ENCODE measurements around the gene ERC2. TPM values are rescaled to one million over a fixed set of nuclear protein-coding genes. Genes with fewer than 3 reads are reported as not detected.

ERC2 gene
- total and polyA plus RNA-seq, 2 of the 8 experiments (the other 6 are each of a cell fraction or from before 2014, with no cell fraction given): 16.4 to 22.8 TPM

DNA sequence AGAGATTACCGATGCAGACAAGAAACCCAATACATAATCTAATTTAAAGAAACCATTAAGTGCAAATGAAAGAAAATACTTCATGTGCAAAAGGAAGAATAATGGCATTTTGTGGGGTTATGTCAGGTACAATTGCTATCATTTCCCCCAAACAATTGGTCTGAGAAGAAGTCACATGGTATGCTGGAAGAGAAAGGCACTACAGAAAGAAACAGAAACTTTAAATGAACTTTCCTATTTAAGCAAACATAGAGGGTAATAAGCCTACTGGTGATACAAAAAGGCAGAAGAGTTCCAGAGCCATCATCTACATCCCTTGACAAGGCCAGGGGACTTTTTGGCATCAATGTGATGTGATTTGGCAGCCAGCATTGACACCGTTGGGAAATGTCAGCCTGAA lies 678.8 kb downstream of the ERC2 start (continued):
- no peak for TF ChIP-seq TAF1 (IDR thresholded peaks at IDR 0.05; ENCODE audit: low read depth, low read length)

- Histone ChIP-seq H3K4me2 (ENCODE audit: insufficient read depth in 1 of 2, low read depth in 2 of 2, low read length in 2 of 2) (no peak overlapping the region), H3K4me3 (ENCODE audit: extremely low read depth in 1 of 4, insufficient read depth in 2 of 4, low read depth in 3 of 4, low read length in 4 of 4) (no peak overlapping the region), H3K27me3 (replicated peaks in 1 of 4; ENCODE audit: control insufficient read depth in 3 of 4, extremely low read depth in 1 of 4, insufficient read depth in 3 of 4, low read length in 3 of 4) (no peaks in the 10 kb centered on the region), H4K91ac (replicated peaks; ENCODE audit: insufficient read length, low read length) (no peak overlapping the region), H3K4me1 (replicated peaks in 1 of 4; ENCODE audit: control insufficient read depth in 3 of 4, insufficient read depth in 4 of 4, low read length in 3 of 4) (no peaks in the 10 kb centered on the region), H4K20me1 (replicated peaks in 1 of 2; ENCODE audit: control insufficient read depth in 1 of 2, insufficient read depth in 2 of 2, low read length in 2 of 2) (no peaks in the 10 kb centered on the region), H3K9ac (replicated peaks in 1 of 4; ENCODE audit: extremely low read depth in 1 of 4, low read depth in 3 of 4, low read length in 3 of 4) (no peak overlapping the region), H3K79me1 (ENCODE audit: low read depth, low read length) (no peaks in the 10 kb centered on the region), H3K18ac (ENCODE audit: extremely low read depth, low read length) (no peak overlapping the region), H3K27ac (ENCODE audit: low read depth, low read length) (no peak overlapping the region), H2BK5ac (ENCODE audit: low read depth, low read length) (no peak overlapping the region), H3K4ac (replicated peaks; ENCODE audit: insufficient read length, low read depth, low read length) (no peak overlapping the region), H2AFZ (ENCODE audit: low read length) (no peak overlapping the region), H3K56ac (replicated peaks; ENCODE audit: insufficient read length, low read depth, low read length) (no peak overlapping the region), H3K23ac (ENCODE audit: insufficient read length) (no peak overlapping the region), H3K36me3 (ENCODE audit: control insufficient read depth in 2 of 4, insufficient read depth in 4 of 4, low read length in 3 of 4) (no peaks in the 10 kb centered on the region), H4K8ac (ENCODE audit: extremely low read depth, insufficient read depth, low read length) (no peak overlapping the region), H3K79me2 (ENCODE audit: control insufficient read depth in 1 of 2, insufficient read depth in 2 of 2, low read length in 2 of 2) (no peaks in the 10 kb centered on the region), H2BK120ac (replicated peaks; ENCODE audit: low read depth, low read length) (no peak overlapping the region), H2BK20ac (ENCODE audit: low read length) (no peak overlapping the region), H3K14ac (ENCODE audit: insufficient read length) (no peak overlapping the region), H2AK5ac (ENCODE audit: low read depth, low read length) (no peak overlapping the region), H3K9me3 (ENCODE audit: insufficient read depth in 2 of 2, low read depth in 1 of 2, low read length in 1 of 2) (no peaks in the 10 kb centered on the region), H3K23me2 (ENCODE audit: low read depth, low read length) (no peaks in the 10 kb centered on the region), H2BK15ac (ENCODE audit: low read length) (no peak overlapping the region), H4K5ac (ENCODE audit: insufficient read length, low read depth, low read length) (no peak overlapping the region), H2BK12ac (ENCODE audit: low read depth, low read length) (no peak overlapping the region)
- no peak for FAIRE-seq
- CTCF ChIA-PET (ENCODE audit: partially characterized antibody): no interaction called here
- POLR2A ChIA-PET (ENCODE audit: partially characterized antibody): no interaction called here
- 85% methylated on average over 3 of the region's 3 CpGs; no CpG with 5 or more reads in 1 of the 2 experiments for WGBS, 2 experiments (ENCODE audit: extremely low coverage in 1 of 2, insufficient coverage in 1 of 2, insufficient read length in 1 of 2, insufficient replicate concordance in 2 of 2, low coverage in 1 of 2, low lambda C conversion rate in 2 of 2, missing lambda C conversion rate in 1 of 2)
- DNase-seq (ENCODE audit: low read depth in 1 of 2, low spot score in 2 of 2): no peak
- TF ChIP-seq SP2 (IDR thresholded peaks at IDR 0.05; ENCODE audit: low read length) (no peak), EZH2 (IDR thresholded peaks at IDR 0.05; ENCODE audit: low read depth, low read length, severe bottlenecking) (no peak), FOSL1 (IDR thresholded peaks at IDR 0.05; ENCODE audit: insufficient read depth, low read depth, low read length) (no peak), ATF3 (IDR thresholded peaks at IDR 0.05; ENCODE audit: insufficient read depth, low read depth, low read length) (no peak), KDM5A (IDR thresholded peaks at IDR 0.05; ENCODE audit: low read length) (no peak), BCL11A (IDR thresholded peaks at IDR 0.05; ENCODE audit: low read depth in 2 of 2, low read length in 2 of 2) (no peak), KDM1A (IDR thresholded peaks at IDR 0.05; ENCODE audit: borderline replicate concordance, low read length) (no peak), SIRT6 (IDR thresholded peaks at IDR 0.05; ENCODE audit: low read length) (no peak), TCF12 (IDR thresholded peaks at IDR 0.05; ENCODE audit: low read depth, low read length) (no peak)
Measured at GRCh38 chr3:55782807-55783206, 685.5 kb downstream of the ERC2 start.

All from H1 (cell line).